AG20443 (cell line): Measurements from ENCODE around the gene RAC3.
A peak's percentile ranks its signal among the peaks of the same experiment; 100 is the strongest.

Experiments used
- DNase-seq: peaks from one replicate; pipeline ENCODE4 v3.0.0; 2012; ENCODE audit warnings: low spot score, mixed read lengths

Gene RAC3

DNA sequence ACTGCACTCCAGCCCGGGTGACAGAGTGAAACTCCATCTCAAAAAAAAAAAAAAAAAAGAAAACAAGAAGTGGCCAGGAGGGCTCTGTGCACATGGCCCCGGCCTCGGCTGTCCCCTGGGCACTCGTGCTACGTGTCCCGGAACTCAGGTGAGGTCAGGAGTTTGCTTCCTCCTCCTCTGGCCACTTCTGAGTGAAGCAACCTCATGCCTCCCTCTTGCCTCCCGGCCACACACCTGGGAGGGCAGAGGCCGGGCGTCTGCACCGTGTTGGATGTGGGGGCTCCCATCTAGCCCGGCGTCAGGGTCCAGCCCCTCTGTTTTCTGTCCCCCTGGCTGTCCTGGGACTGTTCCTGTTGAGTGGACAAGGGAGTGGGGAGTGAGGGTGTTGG lies 31.9 kb upstream of the RAC3 start:
- DNase-seq: no peak

DNA sequence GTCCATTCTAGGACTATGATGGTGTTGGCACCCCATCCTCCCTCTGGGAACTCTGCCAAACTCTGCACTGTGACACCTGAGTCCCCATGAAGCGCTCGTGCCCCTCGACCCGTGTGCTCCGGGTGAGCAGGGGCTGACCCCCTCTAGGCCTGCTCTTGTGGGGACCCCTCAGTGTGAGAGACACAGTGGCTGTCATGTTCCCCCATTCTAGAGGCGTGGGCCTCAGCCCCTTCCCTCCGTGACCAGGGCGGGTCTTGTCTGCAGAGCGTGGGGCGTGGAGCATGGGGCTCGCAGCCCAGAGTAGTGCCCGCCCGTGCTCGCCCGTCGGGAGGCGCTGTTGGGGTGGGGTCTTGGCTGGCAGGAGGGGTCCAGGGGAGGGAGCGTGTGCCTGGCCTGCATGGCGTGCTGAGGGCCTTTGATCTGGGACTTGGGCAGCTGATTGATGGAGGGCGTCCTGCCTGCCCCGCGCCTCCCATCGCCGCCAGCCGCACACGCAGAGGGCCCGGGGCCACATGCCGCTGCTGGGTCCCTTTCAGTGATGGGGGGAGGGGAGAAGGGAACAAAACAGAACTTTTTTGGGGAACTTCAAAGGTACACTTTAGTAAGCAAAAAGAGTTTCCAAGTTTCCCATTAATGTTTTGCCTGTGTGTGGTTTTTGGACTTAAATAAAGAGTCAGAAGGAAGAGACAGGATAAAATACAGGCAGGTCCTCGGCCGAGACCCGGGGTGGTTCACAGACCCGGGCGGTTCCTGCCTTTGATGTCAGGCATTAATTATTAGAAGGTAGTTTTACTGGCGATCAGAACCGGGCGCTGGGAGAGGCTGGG lies 31.3 kb upstream of the RAC3 start:
- DNase-seq: no peak

DNA sequence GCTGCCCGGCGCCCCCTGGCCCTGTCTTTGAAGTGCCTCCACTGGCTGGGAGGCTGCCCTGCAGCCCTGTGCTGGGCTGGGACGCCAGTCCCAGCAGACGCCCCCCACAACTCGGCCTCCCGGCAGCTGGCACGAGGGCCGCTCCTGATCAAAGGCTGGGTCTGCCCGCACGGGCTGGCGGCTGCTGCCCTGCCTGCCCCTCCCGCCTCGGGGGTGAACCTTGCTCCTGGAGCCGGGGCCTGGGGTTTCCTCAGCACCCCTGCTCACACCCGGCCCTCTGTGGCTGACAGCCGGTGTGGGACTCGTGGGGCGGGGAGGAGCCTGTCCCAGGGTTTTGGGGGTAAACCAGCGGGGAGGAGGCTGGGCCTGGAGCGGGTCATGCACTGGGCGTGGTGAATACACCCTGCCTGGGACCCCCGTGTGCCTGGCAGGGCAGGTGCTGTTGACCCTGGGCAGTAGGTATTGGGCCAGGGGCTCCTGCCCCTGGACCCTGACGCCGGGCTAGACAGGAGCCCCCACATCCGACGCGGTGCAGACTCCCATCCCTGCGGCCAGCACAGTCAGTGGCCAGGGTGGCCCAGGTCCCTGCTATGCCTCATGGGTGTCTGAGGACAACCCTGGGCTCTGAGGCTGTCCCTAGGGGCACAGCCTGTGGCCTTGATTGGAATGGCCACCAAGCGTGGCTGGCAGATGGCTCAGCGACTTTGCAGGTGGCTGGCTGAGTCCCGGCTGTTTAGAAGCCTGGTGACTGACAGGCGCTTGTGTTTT lies 30.5 kb upstream of the RAC3 start:
- DNase-seq: no peak

DNA sequence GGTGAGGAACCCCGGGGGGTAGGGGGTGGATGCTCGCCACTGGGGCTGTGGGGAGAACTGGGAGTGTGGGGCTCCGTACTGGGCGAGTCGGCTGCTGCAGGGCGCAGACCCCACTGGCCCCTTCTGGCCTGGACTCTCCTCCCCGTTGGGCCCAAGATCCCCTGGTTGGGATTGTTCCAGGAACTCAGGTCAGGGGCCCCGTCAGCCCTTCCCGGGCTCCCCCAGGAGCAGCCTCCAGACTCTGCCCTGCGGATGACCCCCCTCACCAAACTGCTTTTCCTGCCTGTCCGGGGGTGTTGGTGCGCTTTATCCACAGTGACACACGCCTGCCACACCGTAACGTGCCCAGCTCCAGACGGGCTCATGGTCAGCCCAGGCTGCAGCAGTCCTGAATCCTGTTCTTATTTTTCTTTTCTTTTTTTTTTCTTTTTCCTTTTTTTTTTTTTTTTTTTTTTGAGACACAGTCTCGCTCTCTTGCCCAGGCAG lies 29.9 kb upstream of the RAC3 start:
- DNase-seq: no peak

DNA sequence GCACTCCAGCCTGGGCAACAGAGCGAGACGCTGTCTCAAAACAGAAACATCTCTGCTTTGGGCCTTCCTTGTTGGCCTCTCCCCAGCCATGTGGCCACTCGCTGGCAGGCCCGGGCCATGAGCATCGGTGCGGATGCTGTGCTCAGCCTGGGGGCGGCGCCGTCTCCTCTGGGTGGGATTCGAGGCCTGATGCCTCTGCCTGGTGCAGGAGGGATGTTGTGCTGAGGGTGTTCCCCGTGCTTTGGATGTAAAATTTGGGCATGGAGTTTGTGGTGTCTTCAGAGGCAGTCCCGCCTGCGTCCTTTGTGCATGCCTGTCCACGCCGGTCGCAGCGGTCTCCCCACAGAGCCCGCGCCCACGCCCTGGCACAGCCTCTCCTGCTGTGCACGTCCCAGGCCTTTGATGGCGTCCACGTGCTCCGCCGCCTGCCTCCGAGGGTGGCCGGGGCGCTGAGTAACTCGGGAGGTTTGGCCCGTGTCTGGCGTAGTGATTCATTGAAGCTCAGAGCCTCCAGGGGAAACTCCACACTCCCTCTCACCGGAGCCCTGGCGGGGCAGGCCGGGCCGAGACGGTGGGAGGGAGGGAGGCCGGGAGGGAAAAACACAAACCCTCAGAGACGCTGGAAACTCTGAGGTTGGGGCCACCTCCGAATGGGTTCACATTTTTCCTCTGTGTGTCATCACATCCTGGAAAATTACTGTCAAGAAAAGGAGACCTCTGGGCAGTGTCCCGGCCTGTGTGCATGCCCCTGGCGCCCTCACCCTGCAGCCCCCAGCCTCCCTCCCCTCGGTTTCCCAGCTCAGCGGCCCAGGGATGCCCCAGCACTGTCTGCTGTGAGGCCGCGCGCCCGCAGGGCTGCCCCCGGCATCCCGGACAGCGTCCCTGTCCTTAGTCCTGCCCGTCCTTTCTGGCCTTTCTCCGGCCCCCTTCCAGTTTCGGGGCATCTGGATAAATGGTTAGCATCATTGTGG lies 27.8 kb upstream of the RAC3 start:
- peak; percentile 95 for DNase-seq

DNA sequence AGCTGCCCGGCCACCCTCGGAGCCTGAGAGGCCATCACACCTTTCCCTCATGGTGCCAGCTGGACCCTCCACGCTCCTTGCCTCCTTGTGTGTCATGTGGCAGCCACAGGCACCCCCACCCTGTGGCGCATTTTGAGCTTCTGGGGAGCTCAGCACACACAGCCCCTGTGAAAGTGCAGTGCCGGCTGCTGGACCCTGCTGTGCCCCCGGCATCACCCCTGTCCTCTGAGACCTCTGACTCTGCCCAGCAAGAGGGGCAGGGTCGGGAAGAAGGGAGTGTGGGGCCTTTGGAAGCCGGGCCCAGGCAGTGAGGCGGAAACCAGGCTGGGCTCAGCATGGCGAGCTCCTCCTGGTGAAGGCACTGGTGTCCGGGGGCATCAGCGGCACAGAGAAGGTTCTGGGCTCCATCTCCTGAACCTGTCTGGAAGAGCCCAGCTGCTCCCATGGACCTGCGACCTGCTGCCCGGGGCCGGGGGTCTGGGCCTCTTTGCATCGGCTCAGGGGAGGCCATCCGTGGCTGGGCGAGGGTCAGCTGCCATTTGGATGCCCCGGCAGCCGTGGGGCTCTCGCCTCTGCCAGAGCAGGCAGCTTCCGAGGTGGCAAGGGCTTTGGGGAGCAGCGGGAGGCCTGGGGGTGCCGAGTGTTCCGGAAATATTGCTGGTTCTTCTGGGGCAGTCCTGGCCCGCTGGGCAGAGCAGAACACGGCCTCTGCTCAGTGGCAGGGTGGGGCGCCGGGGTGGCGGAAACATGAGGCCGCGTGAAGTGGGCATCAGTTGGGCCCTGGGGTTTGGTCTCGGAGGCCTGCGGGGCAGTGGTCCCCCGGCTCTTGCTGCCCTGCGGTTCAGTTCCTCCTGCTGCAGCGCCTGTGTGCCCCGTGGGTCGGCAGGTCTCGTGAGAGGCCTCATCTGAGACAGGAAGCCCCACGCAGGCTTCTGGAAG lies 26.7 kb upstream of the RAC3 start:
- DNase-seq: no peak

DNA sequence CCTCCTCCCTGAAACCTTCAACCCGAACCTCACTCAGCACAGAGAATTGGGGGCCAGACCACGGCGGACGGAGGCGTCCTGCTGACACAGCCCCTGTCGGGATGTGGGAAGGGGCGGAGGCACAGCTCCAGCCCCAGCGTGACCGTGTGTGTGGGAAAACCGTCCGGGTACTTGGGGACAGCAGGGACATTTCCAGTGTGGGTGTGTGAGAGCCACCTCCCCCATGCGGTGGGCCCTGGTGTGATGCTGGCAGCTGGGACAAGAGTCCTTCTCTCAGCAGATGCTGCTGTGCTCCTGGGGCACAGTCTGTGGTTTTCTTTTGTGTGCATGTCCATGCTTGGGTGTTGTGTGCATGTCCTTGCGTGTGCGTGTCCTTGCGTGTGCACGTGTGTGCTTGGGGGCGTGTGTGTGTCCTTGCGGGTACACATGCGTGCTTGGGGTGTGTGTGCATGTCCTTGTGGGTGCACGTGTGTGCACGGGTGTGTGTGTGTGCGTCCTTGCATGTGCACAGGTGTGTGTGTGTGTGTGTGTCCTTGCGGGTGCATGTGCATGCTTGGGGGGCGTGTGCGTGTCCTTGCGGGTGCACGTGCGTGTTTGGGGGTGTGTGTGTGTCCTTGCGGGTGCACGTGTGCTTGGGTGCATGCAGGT lies 25.7 kb upstream of the RAC3 start:
- DNase-seq: no peak

DNA sequence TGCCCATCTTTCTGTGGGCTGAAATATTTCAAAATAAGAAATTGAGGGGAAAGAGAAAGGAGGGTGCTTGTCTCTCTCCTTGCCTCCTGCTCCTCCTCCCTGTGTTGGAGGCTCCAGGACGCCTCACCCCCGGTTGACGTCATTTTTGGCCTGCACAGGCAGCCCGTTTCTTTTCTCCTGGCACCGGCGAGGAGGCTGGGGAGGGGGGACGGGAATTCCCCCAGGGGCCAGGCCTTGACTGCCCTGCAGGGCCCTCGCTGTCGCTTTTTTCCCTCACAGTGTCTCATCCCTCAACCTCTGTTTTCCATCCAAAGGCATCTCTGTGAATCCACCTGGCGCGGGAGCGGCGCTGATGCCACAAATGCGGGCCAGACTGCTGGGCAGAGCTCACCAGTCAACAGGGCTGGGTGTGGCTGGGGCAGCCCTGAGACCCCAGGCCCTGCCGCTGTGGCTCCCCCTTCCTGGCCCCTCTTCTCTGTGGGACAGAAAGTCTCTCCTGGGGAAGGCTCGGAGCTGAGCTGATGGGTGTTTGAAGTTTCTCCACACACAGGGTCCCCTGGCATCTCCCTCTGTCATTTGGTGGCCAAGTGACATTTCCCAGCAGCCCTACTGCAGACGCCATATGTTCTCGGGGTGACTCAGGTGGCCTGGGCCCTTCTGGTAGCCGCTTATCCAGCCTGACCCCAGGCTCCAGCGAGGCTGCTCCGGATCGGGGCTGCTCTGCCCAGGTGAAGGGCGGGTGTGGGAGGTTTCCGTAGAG lies 24.8 kb upstream of the RAC3 start:
- DNase-seq: peak; percentile 67

DNA sequence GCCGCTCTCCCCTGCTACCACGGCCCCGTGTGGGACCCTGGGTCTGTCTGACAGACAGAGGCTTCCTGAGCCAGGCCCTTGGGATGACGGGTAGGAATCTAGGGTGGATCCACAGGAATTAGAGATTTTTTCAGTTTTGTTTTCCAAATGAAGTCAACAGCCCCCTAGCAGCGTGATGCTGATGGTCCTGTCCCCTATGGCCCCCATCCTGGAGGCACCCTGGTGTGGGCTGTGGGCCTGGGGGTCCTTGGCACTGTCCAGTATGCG lies 24.3 kb upstream of the RAC3 start:
- no peak for DNase-seq

DNA sequence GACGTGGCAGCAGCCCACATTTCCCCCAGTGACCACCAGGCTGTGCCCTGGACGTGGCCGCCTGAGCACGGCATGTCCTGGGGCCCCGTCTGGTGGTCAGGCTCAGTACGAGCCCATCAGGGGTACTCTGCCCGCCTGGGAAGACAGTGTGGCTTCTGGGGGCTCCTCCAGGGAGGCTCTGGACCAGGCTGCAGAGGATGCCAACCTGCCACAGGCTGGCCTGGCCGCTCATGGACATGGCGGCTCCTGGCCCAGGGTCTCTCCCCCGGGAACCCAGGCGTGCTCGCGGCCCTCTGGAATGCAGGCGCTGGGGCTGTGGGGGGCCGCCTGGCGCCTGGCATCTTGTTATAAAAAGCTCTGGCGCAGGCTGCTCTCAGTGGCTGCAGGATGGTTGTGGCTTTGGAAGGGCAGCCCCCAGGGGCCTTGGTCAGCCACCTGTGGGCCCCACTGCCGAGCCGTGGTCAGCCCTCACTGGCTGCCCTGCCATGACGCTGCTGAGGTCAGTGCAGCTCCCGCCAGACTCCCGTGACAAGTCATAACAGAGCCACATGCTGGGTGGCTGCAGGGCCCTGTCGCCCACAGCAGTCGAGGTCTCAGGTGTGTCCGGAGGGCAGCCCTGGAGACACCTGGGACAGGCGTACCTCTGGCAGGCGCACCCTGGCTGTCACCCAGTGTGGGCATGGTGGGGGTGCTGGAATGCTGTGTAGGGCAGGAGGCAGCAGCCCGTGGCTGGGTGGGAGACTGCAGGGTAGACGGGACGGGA lies 23.8 kb upstream of the RAC3 start:
- no peak for DNase-seq

DNA sequence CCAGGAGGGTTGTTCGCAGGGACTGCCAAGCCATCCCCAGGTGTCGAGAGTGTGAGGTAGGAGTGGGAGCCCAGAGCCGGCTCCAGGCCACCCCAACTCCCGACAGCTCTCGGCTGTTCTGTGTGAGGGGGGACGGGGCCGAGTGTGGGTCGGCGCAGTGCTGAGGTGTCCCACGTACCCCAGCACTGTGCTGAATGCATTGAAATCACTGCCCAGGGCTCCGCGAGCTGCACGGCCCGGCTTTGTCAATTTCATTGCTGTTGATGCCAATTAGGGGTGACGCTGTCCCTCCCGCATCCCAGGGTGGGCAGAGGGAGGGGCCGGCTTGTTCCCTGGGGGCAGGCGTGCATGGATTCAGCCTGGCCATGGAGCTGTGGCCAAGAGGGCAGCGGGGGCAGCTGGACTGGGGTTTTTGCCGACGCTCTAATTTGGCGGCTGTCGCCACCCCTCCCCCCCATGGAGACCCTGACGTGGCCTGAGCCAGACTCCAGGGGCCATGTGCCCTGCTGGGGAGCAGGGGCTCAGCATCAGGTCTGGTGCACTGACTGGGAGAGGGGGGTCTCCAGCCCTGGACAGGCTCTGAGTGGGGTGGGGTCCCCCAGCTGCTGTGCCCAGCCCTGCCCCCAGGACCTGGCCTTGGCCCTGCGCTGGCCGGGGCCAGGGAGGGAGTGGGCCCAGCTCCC lies 23.1 kb upstream of the RAC3 start:
- no peak for DNase-seq

DNA sequence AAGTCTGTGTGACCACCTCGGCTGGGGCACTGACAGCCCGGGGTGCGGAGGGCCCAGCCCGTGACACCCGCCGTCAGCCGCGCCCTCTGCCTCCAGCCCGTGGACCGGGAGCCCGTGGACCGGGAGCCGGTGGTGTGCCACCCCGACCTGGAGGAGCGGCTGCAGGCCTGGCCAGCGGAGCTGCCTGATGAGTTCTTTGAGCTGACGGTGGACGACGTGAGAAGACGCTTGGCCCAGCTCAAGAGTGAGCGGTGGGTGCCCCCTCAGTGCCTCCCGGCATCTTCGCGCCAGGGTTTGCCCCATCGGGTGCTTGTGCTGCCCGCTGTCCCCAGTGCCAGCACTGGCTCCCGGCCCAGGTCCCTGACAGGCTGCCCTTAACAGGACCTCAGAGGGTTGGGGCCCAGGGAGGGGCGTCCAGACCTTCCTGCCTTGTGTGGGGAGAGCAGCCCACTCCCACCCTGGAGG lies 22.5 kb upstream of the RAC3 start:
- no peak for DNase-seq

DNA sequence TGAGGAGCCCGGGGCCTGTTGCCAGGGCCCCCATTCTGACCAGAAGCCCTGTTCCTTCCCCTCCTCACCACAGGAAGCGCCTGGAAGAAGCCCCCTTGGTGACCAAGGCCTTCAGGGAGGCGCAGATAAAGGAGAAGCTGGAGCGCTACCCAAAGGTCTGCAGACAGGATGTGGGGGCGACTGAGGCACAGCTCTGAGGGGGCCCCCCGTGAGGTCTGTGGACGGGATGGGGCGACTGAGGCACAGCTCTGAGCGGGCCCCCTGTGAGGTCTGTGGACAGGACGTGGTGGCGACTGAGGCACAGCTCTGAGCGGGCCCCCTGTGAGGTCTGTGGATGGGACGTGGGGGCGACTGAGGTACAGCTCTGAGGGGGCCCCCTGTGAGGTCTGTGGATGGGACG lies 22.1 kb upstream of the RAC3 start:
- no peak for DNase-seq

DNA sequence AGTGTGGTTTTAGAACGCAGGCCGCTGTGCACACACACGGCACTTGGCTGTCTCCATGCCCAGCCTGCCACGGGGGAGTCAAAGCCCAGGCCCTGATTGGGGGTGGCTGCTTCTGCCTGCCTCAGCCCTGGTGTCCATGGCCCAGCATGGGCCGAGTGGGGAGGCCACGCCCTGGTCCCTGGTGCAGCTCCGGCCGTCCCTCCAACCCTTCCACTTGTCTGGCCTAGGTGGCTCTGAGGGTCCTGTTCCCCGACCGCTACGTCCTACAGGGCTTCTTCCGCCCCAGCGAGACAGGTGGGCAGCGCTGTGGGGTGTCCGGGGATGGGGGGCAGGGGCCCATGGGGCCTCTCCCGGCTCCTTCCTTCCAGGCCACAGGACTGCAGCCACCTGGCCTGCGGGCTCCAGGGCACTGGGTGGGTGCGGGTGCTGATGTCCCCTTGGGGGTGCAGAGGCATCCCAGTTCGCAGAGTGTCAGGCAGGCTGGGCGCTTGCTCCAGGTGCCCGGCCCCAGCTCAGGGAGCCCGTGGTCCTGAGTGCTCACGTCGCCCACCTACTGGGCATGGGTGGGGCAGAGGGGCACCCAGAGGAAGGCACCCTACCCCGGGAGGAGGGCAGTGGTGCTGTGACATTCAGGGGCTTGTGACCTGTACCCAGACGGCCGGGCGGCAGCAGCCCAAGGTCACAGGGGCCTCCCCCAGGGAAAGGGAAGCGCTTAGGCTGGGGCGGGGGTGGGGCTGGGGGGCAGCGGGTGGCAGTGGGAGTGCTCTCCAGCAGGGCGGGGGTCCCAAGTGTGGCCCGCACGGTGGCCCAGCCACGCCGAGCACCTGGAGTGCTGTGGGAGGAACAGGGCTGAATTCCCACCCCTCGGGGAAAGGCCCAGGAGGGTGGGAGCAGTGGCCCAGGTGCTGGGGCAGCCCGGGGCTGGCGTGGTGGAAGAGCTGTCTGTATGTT lies 20.6 kb upstream of the RAC3 start:
- no peak for DNase-seq

DNA sequence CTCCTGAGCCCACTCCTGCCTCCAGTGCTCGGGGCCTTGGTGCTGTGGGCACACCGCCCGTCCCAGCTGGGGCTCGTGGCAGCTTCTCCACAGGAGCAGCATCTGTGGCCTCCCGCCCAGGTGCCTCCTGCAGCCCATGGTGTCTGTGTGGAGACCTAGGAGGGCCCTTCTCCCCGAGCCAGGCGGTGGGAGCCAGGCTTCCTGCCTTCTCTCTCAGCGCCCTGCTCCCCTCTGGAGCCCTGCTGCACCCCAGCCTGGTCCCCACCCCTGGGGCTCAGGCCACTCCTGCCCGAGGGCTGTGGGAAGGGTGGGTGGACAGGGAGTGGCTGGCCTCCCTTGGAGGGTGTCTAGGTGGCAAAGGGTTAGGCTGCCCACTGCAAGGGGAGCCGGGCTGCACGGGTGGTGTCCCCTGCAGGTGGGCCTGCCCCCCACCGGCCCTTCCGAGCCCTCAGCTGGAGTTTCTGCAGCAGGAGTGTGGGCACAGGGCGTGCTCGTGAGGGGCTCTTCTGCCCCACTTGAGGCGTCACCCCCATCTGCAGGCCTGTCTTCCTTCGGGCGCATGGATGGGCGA lies 19.8 kb upstream of the RAC3 start:
- DNase-seq: no peak

DNA sequence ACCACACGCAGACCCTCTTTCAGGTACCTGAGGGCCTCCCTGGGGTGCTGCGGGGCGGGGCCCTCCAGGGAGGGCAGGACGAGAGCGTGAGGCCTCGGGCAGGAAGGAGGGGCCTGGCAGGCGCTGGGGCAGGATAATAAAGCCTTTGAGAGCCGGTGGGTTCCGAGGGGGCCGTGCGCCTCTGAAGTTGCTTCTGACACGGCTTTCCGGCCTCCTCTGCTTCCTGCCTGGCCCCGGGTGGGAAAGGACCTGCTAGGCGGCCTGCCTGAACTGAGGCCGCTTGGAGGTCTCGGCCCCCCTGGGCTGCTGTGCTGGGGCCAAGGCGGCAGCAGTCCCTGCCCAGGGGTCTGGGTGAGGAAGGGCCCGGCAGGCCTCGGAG lies 19.2 kb upstream of the RAC3 start:
- DNase-seq: no peak

DNA sequence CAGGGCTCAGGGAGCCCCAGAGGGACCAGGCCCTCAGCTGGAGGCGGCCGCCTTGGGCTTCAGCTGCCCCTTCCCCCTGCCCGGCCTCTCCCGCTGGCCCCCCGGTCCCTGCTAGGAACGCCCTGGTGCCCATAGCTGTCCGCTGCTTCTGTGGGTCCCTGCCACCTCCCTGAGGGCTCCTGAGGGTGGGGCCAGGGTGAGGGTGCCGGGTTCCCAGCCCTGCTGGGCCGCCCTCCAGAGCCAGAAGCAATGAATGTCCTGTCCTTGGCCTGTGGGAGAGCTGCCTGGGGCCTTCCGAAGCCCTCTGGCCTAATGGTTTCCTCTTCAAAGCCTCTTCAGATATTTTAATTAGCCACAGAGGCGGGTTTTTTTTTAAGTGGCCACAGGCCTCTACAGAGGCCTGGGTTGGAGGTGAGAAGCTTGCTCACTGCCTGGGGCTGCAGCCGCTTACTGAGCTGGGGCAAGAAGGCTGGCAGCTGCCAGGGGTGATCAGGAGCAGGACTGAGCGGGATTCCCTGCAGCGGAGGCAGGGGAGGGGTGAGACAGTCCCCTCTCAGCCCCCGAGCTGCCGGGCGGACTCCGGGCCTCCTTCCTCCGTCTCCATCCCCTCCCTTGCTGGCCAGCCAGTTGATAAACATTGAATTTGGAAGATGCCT lies 18.7 kb upstream of the RAC3 start:
- no peak for DNase-seq
